ENCODE measurements around the gene LIN7C. TPM values are rescaled to one million over a fixed set of nuclear protein-coding genes. Genes with fewer than 3 reads are reported as not detected.

Gene LIN7C
- total RNA-seq, 1 donor from 2014 or later = 43.3 TPM

DNA sequence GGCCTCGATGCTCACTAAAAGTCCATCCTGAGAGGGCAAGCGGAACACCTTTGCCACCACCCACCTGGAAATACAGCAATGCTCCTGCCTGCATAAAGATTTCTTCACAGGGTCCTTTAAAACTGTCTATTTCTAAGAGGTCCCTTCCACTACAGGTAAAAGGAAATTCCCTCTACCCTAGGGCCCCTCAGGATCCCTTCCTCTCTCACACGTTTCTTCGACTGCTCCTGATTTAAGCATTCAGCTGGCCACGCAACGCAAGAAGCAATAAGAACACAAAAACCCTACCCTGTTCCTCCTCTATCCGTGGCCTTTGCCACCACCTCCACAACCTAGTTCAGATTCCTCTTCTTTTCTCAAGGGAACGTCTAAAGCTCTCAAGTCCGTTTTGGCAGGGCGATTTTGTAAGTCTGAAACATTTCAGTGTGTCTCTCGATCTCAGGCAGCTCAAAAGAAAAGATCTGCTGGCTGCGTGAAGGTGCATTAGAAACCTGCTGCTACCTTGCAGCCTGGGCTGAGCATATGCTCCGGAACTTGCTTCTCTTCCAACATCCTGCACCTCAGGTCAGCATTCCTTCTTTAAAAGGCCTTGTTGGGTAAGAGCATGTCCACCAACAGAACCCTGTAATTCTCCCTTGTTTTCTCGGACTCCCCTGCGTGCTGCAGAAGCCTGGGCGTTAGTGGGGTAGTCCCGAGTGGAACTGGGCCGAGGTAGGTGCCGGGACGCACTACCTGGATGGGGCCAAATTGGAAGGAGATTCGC lies 35.6 kb downstream of the LIN7C start:
- DNase-seq (ENCODE audit: low read depth, low spot score) = no peak

DNA sequence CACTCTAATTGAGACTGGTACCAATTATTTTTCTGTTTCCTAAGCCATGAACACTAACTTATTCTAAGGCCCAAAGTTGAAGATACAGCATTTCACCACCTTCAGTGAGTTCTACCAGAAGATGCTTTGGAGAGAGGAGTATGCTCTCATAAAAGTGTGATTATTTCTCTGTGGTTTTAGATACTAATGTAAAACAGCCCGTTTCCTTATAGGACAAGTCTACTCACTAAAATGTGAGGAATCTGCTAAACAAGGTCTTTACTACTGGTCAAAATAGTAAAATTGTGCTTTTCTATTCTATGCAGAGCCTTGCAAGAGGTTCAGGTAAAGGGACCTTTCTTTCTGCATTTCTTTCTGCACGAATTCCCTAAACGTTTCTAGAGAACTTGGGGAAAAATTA lies 36.4 kb downstream of the LIN7C start:
- DNase-seq (ENCODE audit: low read depth, low spot score) = no peak

DNA sequence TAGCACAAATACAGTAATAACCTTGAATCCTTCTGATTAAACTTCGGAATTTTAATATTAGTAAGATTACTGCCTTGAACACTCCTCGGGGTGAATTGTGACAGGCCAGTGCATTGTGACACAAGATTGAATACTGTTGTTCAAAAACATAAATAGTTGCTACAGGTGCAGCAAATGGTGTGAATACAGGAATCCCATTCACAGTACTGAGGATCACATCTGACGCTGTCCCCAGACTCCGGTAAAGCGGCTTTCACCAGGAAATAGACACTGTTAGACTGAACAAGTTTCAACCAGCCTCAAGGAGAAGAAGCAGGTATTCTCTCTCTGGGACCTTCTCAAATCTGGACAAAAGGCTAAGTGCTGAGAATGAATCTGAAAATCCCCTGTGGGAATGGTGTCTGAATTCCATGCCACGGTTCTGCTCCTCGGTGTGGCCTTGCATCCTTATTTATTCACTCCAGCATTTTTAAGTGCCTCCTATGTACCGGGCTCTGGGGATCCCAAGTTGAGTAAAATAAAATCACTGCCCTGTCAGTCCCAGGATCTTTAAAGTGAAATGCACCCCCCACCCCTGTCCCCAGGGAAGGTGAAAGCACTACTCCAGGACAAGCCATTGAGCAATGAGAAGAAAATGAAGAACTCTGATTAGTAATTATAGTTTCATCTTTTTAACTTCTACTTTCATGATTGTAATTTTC lies 37.4 kb downstream of the LIN7C start:
- no peak for DNase-seq (ENCODE audit: low read depth, low spot score)

DNA sequence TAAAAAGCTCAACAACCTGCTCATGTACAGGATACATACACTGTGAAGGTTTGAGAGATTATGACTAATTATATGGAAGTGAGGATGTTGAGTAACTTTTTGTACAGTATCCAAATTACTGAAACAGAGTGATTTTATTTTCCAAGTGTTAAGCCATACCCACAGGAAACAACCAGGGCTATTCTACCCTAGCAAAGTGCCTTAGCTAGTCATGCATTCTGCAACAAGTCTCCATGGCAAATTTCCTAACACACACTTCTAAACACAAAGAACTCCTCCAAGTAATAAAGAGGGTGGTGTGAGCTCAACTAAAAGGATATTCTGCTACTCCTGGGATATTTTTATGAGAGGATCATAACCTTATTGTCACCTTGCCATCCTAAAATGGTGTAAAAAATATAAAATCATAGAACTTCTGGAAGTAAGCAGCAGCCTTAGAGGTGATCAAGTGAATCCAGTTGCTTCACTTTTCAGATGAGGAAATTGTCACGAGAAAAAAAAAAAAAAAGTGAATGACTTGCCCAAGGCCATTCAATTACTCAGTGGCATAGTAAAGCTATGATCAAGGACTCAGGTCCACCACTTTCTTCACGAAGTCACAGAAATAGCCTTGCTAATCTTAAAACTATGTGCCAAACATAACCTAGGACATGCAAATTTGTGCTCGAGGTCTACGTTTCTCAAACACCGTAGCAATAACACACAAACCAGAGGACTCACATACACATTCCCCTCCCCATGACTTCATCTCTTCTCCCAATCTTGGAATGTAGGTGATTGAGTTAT lies 38.2 kb downstream of the LIN7C start:
- peak; percentile 87 for DNase-seq (ENCODE audit: low read depth, low spot score)

DNA sequence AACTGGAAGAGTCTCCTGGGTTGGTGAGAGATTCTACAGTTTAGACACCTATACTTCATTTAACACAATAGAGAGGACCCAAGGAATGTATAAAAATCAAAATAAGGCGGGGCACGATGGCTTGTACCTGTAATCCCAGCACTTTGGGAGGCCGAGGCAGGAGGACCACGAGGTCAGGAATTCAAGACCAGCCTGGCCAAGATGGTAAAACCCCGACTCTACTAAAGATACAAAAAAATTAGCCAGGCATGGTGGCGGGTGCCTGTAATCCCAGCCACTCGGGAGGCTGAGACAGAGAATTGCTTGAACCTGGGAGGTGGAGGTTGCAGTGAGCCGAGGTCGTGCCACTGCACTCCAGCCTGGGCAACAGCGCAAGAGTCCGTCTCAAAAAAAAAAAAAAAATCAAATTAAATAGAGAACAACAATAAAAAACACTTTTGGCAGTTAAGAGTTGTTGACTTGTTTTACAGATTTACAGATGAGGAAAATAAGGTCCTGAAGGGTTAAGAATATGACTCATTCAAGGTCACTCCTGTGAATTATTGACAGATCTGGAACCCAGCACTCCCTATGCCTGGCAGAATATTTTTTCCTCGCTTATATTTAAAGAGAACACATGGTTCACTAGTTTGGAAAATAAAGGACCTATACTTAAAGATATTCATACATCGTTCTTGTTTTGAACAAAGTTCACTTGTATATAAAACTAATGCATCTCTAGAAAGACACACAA lies 39.2 kb downstream of the LIN7C start:
- DNase-seq (ENCODE audit: low read depth, low spot score) = no peak

DNA sequence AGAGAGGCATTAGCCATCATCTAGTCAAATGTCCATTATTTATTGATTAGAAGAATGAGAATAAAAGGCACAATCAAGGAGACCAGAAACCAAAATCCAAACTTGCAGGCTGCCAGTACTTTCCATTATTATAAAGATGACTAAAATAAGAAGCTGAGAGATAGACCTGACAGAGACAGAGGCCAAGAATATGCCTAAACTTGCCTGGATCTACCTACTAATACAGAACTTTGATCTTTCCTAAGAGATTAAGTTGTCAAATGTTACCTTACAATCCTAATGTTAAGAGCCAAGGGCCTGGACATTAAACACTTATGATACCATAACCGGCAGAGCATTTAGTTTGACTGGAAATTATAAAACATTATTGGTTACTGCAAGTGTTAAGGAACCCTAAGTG lies 40.2 kb downstream of the LIN7C start:
- no peak for DNase-seq (ENCODE audit: low read depth, low spot score)

DNA sequence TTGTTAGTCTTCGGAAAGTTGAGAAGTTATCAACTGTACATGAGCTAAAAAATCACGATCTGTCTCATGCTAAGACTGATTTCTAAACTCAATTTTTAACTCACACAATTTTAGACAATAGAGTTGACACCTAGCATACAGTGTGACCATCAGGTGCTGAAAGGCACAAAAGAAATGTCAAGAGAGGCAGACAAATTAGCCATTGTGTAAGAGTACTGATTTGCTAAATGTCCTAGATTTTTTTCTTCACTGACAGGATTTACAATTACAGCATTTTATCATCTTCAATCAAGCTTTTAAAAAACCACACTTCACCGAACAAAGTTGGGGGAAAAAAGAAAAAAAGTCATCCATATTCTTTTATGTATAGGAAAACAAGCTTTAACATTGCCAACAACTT lies 40.9 kb downstream of the LIN7C start:
- no peak for DNase-seq (ENCODE audit: low read depth, low spot score)

DNA sequence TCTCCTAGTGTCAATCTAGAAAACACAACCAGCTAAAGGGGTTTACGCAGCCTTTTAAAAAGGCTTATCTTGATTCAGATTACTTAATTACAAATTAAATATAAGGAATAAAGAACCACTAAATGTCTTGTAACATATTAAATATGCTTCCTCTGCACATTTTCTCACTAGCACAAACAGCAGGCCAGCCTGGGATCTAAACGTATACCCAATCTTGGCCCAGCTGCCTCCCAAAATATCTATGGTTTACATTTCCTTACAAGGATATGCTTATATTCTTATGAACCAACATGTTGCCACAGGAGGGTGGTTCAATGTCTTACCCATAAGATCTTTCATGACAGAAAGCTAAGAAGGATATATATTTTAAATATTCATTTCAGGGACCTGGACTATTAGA lies 41.7 kb downstream of the LIN7C start:
- DNase-seq (ENCODE audit: low read depth, low spot score) = no peak

DNA sequence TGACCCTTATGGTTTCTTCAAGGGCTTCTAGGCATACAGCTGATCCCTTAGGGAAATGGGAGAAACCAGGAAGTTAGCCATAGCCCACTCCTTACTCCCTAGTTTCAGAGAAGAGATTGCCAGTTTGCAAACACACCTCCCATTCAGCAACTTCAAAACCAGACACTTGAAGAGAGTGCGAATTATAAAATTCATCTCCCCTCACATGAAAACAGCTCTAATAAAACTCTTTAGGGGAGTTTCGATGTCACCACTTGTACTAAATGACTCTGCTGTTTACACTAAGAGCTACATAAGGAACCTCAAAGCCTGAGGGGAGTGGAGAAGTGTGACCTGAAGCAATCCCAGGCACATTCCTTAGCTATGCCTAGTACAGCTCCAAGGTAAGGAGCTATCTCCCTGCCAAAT lies 42.3 kb downstream of the LIN7C start:
- DNase-seq (ENCODE audit: low read depth, low spot score) = no peak

DNA sequence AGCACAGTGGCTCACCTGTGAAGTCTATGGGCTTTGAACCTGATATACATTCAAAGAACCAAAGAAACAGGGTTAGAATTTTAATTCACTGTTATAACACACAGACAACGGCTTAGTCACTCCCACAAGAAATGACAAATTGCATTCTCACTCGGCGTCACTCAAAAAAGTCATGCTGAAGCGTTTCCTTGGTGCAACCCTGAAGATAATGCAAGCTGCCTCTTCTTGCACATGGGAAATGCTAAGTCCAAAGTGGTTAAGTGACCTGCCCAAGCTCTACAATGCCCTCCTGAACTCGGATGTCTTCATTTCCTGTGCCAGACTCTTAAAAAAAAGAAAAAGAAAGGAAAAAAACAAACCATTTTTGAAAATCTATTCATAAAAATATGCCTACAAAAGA lies 44.0 kb downstream of the LIN7C start:
- no peak for DNase-seq (ENCODE audit: low read depth, low spot score)

DNA sequence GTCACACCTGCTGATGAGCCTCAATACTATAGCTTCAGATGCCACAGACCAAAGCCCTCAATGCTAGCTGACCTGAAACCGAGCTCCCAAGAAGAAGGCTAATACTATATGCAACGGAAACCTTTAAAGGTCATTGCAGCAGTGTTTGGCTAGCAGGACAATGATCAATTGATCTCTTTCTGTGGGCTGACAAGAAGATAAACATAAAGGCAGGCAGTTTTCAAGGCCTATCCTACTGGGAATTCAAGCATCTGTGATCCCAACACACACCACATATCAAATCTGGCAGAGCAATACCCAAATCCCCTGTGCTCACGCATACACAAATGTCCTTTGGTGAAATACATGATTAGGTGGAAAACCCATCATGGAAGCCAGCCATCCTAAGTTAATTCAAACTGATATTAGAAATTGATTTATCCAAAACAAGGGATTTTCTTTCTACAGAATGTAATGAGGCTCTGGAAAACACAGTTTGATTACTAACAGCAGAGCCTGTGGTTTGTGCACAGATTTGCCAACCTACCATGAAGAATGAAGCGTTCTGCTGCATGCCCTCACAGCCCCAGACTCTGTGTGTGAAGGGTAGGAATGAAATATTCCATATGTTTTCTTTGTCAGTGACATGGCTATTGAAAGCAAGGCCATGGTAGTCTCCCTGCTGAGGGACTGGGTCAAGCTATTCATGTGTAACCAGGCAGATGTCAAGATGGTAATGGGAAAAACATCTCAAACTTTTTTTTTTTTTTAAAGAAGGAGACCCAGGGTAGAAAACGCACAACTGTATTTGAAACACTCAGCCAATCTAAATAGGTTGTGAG lies 46.2 kb downstream of the LIN7C start:
- DNase-seq (ENCODE audit: low read depth, low spot score) = no peak

DNA sequence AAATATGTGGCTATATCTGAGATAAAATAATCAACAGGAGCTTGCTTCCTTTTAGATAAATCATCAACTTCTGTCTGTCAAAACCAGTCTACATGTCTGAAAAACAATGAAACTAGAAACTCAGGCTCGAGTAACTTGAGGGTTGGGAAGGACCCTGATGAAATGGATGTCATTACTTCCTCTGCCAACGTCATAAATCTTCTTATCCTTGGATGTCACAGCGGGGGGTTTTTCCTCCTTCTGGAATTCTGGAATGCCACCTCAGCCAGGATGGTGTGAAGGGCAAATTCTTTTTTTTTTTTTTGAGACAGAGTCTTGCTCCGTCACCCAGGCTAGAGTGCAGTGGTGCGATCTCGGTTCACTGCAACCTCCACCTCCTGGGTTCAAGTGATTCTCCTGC lies 47.4 kb downstream of the LIN7C start:
- DNase-seq (ENCODE audit: low read depth, low spot score) = no peak

DNA sequence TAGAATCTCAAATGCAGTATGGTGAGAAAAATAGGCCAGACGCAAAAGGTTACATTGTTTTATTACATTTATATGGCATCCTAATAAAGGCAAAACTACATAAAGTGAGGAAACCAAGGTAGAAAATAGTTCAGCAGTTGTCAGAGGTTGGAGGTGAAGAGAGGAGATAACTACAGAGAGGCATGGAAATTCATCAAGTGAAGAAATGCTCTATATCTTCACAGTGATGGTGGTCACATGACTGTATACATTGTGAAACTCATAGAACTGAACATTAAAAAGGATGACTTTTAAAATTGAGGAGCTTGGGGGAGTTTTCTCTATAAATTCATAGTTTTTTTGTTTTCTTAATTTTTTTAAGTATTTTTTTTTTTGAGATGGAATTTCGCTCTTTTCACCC lies 48.4 kb downstream of the LIN7C start:
- no peak for DNase-seq (ENCODE audit: low read depth, low spot score)

DNA sequence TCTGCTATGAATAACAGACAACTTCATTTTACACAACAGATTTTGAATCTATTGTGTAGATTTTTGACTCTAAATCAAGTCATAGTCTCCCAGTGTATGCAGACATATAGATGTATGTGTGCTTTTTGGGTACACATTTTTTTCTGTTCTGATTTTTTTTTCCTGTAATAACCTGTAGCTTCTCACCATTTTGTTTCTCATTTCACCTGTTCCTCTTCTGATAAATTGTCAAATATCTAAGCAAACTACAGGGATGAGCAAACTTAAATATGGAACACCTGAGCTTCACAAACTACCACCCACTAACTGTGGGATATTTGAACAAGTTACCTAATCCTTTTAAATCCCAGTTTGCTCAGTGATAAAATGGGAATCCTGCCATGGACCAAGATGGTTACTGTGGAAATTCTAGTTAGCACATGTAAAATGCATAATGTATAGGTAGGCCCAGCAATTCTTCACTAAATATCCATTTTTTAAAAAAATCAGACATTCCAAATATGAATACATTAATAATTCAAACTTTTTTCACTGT lies 49.7 kb downstream of the LIN7C start:
- no peak for DNase-seq (ENCODE audit: low read depth, low spot score)

DNA sequence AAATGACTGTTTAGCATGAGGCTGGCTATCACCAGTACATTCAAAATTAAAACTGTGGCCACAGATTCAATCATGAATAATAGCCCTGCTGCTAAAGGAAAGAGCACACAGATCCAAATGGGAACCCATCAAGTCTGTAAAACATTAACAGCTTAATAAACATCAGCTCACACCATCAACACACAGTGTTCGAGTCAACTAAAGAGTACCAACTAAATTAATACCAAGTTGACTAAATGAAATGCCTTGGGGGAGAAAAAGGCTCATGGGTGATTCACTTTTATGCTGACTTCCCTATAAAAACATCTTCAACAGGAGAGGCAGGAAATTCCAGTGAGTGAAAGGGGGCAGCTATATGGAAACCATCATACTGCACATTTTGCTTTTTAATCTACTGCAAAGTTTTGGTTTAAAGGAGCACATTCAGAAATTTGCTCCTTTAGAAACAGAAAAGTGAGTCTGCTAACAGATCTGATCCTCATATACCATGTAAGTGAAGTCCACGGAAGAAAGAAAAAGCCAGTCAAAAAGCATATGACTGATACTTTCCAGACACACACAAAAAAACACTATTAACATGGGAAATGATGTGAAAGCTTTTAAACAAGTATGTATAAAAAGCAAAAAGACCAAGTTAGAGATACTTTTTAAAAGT lies 50.3 kb downstream of the LIN7C start:
- no peak for DNase-seq (ENCODE audit: low read depth, low spot score)

DNA sequence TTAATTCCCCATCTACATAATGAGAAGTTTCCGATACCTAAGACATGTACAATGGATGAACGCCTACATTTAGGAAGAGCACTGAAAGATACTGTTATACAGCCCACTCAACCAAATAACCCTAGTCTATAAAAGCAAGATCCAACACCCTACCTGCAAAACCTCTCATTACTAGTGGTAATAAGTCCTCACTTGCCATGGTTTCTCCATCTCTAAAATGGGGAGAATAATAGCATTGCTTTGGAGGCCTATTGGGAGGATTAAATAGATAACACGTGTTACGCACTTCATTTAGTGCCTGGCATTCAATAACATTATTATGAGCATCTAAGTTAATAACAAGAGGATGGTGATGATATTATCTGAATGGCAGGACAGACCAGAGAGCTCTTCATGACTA lies 50.9 kb downstream of the LIN7C start:
- no peak for DNase-seq (ENCODE audit: low read depth, low spot score)

DNA sequence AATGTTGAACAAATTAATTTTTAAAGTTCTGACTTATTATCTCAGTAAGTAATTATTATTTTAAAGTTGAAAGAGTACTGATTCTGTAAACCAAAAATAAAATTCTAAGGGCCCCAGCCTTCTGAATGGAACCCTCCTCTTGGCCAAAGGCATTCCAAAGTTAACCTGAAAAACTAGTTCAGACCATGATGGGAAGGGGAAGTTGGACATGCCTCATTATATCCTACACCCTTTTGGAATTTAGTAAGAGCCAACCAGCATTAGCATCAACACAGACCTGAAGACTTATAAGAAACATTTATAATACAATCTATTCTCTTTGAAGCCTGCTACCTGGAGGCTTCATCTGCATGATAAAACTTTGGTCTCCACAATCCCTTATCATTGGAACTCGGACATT lies 52.9 kb downstream of the LIN7C start:
- DNase-seq (ENCODE audit: low read depth, low spot score) = no peak

DNA sequence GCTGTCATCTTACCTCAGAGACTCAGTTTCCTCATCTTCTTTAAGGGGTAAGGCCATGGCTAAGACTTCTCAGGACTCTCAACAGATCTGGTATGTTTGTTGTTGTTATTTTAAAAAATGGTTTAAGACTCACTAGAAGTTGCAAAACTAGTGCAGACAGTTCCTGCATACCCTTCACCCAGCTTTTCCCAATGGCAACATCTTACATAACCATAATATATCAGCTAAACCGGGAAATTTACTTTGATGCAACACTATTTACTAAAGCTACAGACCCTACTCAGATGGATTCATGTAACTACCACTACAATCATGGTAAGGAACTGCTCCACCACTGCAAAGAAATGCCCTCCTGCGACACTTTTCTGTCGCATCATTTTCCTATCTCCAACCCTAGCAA lies 54.4 kb downstream of the LIN7C start:
- no peak for DNase-seq (ENCODE audit: low read depth, low spot score)

DNA sequence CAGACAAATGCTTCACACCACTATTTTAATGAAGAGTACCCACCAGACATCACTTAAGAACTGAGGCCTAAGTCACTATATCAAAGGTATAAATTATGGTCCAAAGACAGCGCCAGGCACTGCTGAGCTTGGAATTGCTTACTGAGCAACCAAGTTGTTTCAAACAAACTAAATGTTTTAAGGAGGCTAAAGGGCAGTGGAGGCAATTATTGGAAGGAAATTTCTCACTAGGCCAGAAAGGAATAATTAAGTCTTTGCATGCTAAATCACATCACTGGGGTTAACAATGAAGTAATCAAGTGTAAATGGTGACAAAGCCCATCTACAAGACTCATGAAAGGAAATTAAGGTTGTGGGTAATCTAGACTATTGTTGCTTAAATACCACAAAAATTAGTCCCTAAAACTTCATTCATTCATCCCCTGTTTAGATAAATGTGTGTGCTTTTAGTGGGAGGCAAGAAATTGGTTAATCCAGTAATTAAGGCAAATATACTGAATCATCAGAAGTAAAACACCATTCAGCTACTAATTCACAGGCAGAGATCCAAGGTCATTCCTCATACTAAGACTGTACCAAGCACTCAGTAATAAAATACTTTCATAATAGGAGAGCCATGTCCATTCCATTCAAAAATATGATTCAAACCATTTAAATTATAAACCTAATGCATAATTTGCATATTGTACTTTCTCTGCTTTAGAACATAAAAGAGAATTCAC lies 55.2 kb downstream of the LIN7C start:
- DNase-seq (ENCODE audit: low read depth, low spot score) = no peak
